Gastrocnemius medialis (tissue), 4 donors: Measurements from ENCODE around the gene SLC25A3. TPM values are rescaled to one million over a fixed set of nuclear protein-coding genes. Genes with fewer than 3 reads are reported as not detected.

Experiments used
- ATAC-seq, 2 donors: fragments of 150-250 bp; one replicate each; pipeline ENCODE4 v1.9.1; 2016
- DNase-seq, 2 donors: peaks; one replicate each; pipeline ENCODE4 v3.0.0-alpha.2; 2019
- H3K27ac ChIP-seq, 4 donors: fragments of 200-600 bp; sonication (generic); 1 replicate in 1 of 4; 2 replicates in 3 of 4; pipeline ENCODE4 v1.5.1; 2016 to 2018; ENCODE audit warnings: mild to moderate bottlenecking in 2 of 4, moderate library complexity in 1 of 4
- H3K27me3 ChIP-seq, 3 donors: fragments of 200-600 bp; sonication (generic) in 2 of 3; 1 replicate in 1 of 3; 2 replicates in 2 of 3; pipeline versions ENCODE4 v1.5.1 to v1.6.0; 2016 to 2019; ENCODE audit warnings: mild to moderate bottlenecking in 1 of 3, moderate library complexity in 1 of 3
- H3K36me3 ChIP-seq, 2 donors: fragments of 200-600 bp; sonication (generic) in 1 of 2; one replicate each; pipeline ENCODE4 v1.5.1; 2017 to 2018
- H3K4me1 ChIP-seq, 2 donors: fragments of 200-600 bp; sonication (generic) in 1 of 2; one replicate each; pipeline ENCODE4 v1.5.1; 2016 to 2017; ENCODE audit warnings: mild to moderate bottlenecking in 2 of 2
- H3K4me3 ChIP-seq, 4 donors: fragments of 200-600 bp; sonication (generic) in 3 of 4; 1 replicate in 1 of 4; 2 replicates in 3 of 4; pipeline ENCODE4 v1.5.1; 2016 to 2019; ENCODE audit warnings: mild to moderate bottlenecking in 2 of 4
- H3K9me3 ChIP-seq, 3 donors: fragments of 200-600 bp; sonication (generic) in 2 of 3; 1 replicate in 1 of 3; 2 replicates in 2 of 3; pipeline ENCODE4 v1.5.1; 2016 to 2019
- CTCF ChIP-seq, 5 experiments: fragments of 450-650 bp in 3 of 5; fragments of 200-600 bp in 2 of 5; sonication (generic) in 2 of 5; IDR thresholded peaks in 4 of 5; conservative IDR thresholded peaks in 1 of 5; 1 replicate in 4 of 5; 2 replicates in 1 of 5; pipeline ENCODE4 v1.5.1; 2016 to 2019; ENCODE audit warnings: antibody characterized with exemption in 5 of 5, mild to moderate bottlenecking in 3 of 5, moderate library complexity in 3 of 5
- POLR2A ChIP-seq, 2 donors: fragments of 450-650 bp; IDR thresholded peaks; one replicate each; pipeline ENCODE4 v1.6.1; 2017; ENCODE audit warnings: antibody characterized with exemption in 2 of 2, mild to moderate bottlenecking in 2 of 2, moderate library complexity in 2 of 2
- in situ Hi-C, 4 donors: fragments of 200-750 bp; cut with MboI; loops; one replicate each; pipeline versions ENCODE4 v1.15.0 to v1.8.0; 2017; ENCODE audit warnings: low sequenced_read_pairs in 4 of 4
- intact Hi-C: fragments of 100-400 bp; cut with DNase I; formaldehyde crosslinking; loops from one replicate; pipeline ENCODE4 v1.15.1; 2023; ENCODE audit warnings: low total_unique reads
- total RNA-seq, 4 donors: library from RNA; depleted of rRNA; stranded (reverse); fragments of >200 nt; gene quantifications; one replicate each; pipeline versions ENCODE4 v1.1.0 to v1.2.3, GENCODE V29; 2016

SLC25A3 gene
- total RNA-seq, 4 donors from 2014 or later = 870 to 1,994 (median 1,275) TPM

DNA sequence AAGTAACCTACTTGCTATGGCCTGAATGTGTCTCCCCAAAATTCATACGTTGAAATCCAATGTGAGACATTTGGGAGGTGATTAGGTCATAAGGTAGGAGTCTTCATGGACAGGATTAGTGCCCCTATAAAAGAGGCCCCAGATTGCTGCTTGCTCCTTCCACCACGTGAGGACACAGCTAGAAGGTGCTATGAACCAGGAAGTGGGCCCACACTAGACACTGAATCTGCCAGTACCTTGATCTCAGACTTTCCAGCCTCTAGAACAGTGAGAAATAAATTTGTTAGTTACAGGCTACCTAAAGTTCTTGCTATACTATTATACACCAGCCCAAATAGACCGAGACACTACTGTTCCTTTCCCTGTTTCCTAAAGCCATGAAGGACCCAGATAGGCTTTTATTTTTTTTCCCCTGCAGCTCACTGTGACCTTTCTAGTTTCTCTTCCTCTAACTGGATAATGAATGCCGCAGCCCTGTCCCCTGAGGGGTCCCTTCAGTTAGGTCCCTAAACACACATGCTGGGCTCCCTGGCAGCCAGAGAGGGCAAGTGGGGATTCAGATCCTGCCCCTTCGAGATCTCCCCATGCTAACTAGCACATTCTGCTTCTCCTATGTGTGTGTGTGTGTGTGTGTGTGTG, 19.3 kb downstream of the SLC25A3 start:
- Histone ChIP-seq H3K9me3 (no peaks in the 10 kb centered on the region), H3K27me3 (no peaks in the 10 kb centered on the region), H3K36me3 (no peaks in the 10 kb centered on the region), H3K4me3 (no peak overlapping the region), H3K27ac (no peak overlapping the region), H3K4me1 (no peaks in the 10 kb centered on the region)
- TF ChIP-seq CTCF (IDR thresholded peaks at IDR 0.05 in 4 of 5, conservative IDR thresholded peaks at IDR 0.05 in 1 of 5) (no peak), POLR2A (IDR thresholded peaks at IDR 0.05) (no peak)
- DNase-seq (no peak), ATAC-seq (no peak)
- in situ Hi-C loops (no loop called here), intact Hi-C loops (no loop called here)

DNA sequence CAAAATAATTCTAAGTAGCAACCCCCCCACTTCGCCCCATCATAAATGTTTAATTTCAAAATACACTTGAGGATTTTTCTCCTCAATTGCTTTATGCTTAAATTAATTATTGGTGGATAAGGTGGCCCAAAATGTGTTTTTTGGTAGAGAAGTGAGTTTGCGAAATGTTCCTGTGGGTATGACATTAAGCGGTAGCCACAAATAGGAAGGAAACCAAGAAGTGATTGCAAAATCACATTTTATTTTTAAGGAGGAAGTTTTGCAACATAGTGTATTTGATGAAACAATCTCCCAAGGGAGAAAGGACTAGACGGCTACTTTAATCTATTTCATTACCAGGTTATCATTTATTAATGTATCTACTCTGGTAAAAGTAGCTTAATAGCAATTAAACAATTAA, 25.5 kb downstream of the SLC25A3 start:
- Histone ChIP-seq H3K27ac (peak overlapping the region in 2 of 4 donors; percentile 26 to 43), H3K4me3 (no peak overlapping the region), H3K4me1 (peaks cover 0 to 6% of the 10 kb centered on the region in 2 donors), H3K36me3 (no peaks in the 10 kb centered on the region), H3K9me3 (no peaks in the 10 kb centered on the region), H3K27me3 (no peaks in the 10 kb centered on the region)
- DNase-seq (no peak), ATAC-seq (peak; percentile 74 to 94)
- TF ChIP-seq CTCF (IDR thresholded peaks at IDR 0.05 in 4 of 5, conservative IDR thresholded peaks at IDR 0.05 in 1 of 5) (no peak), POLR2A (IDR thresholded peaks at IDR 0.05) (no peak)
- in situ Hi-C loops (no loop called here), intact Hi-C loops (no loop called here)

DNA sequence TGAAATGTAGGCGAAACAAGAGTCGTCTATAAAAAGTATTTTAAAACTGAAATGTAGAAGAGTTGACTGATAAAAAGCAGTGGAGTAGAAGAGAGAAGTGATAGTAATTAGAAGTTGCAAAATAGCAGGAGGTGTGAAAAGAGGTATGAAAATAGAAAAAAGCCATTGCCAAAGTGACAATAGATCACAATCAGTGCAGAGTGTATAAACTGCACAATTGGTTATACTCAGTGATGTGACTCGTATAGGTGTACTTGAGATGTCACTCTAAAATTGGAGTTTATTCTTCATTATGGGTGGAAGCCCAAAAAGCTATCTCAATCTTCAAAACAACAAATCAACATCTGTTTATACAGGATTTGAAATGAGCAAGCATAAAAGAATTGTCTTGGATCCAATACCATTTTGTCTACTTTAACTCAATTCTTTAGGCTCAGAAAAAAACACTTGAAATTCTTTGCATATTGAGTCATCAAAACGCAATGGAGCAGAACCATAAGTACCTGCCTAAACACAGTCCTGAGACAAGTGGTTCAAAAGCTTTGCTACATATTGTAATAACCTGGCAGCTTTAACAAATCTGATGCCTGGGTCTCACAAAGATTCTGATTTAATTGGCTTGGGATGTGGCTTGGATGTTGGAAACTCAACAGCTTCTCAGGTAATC, 42.3 kb downstream of the SLC25A3 start:
- no peak for ATAC-seq
- in situ Hi-C loops (no loop called here), intact Hi-C loops (no loop called here)
- H3K4me1 ChIP-seq = no peaks in the 10 kb centered on the region
- H3K27me3 ChIP-seq = no peaks in the 10 kb centered on the region
- no peak overlapping the region for H3K4me3 ChIP-seq
- DNase-seq = no peak
- H3K27ac ChIP-seq = no peak overlapping the region
- no peaks in the 10 kb centered on the region for H3K36me3 ChIP-seq
- TF ChIP-seq POLR2A (IDR thresholded peaks at IDR 0.05) = no peak
- H3K9me3 ChIP-seq = no peaks in the 10 kb centered on the region

- ATAC-seq = no peak
Observed at GRCh38 chr12:98637068-98637467, 43.6 kb downstream of the SLC25A3 start.

More at GRCh38 chr12:98637068-98637467, 43.6 kb downstream of the SLC25A3 start:
- Histone ChIP-seq H3K27me3 (no peaks in the 10 kb centered on the region), H3K4me3 (no peak overlapping the region), H3K9me3 (no peaks in the 10 kb centered on the region), H3K27ac (no peak overlapping the region), H3K36me3 (no peaks in the 10 kb centered on the region), H3K4me1 (no peaks in the 10 kb centered on the region)
- no peak for DNase-seq
- intact Hi-C loops = no loop called here
- in situ Hi-C loops = no loop called here
- TF ChIP-seq POLR2A (IDR thresholded peaks at IDR 0.05) (no peak), CTCF (IDR thresholded peaks at IDR 0.05 in 4 of 5, conservative IDR thresholded peaks at IDR 0.05 in 1 of 5) (no peak)
